GM19463 (cell line): ENCODE results near the gene WDFY2.

Source experiments
- ATAC-seq: cut with Tn5 transposase; IDR thresholded peaks from one replicate; pipeline ENCODE4 v1.9.1; 2021; ENCODE audit warnings: mild to moderate bottlenecking, moderate library complexity; ENCODE audit not compliant: unreplicated experiment

Gene WDFY2

DNA sequence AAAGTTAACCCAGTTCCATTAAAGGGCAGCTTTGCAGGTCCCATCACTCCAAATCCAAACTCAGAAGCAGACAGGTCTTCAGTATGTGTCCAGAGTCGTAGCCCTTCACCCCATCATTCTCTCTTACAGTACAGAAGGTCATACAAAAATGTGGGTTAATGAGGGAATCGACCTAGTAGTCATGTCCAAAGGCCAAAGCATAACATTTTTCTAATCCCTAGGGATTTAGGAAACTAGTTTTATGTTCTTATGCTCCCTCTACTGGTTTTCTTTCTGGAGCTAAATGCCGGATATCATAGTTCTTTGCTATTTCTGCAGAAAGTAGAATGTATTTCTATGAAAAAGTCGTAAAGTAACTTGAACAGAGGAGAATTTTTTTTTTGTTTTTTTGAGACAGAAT is 147.5 kb downstream of the WDFY2 start:
- ATAC-seq = no peak

DNA sequence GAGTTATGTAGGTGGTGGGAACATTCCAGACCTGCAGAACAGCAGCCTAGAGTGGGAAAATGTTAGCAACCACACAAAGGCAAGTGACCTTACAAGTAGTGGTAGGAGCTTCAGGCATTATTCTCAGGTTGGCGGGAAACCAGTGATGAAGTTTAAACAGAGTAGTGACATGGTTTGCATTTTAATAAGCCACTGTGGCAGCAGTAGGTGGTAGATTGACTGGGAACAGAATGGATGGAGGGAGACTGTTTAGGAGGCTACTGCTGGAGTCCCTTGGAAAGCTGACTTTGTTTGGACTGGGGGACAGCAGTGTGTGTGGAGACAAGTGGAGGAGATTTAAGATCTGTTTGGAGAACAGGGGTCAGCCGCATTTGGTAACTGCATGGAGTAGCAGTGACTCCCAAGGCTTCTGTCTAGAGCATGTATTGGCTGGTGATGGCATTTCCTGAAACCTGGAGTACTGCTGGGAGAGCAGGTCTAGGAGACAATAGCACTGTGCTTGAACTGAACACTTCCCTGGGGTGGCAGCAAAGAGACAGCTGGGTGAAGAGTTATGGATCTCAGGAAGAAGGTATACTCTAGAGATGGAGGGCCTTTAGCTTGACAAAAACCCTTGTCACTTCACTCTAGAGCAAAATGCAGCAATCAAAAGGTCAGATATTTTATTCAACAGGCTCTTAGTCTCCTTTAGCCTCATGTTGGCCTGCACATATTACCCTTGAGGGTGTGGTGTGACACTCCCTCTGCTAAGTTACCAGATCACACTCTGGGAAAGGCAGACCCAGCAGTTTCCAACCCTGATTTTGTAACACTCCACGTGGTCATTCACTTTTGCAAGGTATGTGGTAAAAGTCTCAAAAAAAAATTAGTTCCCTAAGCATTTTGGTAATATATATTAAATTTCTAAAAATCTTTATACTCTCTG is 149.4 kb downstream of the WDFY2 start:
- ATAC-seq = no peak

- ATAC-seq = no peak
These were observed 150.5 kb downstream of the WDFY2 start for GRCh38 chr13:51734786-51735185.

GRCh38 chr13:51737609-51738008 is 153.3 kb downstream of the WDFY2 start:
- no peak for ATAC-seq

DNA sequence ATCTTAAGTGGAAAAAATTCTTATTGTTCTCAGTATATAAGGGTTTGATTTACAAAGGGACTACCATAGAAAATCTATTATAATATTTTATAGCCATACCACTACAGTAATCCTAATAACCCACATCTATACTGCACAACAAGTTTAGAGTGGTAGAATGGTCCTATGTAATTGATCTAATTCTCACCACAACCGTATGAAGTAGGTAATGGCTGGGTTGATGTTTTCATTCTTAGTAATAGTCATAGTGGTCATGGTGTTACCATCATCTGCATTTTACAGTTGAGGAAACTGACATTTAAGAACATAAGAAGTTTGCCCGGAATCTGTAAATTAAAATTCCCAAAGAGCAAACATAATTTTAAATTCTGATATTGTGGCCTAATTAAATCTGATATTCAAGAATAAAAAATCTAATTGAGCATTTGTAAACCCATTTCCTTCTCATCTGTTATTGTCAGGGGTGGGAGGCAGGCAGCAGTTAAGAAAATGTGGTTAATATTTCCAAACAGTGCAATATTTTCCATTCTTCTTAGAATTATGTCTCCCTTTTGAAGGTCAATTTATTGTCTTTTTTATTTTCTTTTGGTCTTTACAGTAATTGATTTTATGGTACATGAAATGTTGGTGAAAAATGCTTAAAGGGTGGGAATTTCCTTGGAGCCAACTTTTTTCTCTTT is 154.1 kb downstream of the WDFY2 start:
- ATAC-seq = no peak

DNA sequence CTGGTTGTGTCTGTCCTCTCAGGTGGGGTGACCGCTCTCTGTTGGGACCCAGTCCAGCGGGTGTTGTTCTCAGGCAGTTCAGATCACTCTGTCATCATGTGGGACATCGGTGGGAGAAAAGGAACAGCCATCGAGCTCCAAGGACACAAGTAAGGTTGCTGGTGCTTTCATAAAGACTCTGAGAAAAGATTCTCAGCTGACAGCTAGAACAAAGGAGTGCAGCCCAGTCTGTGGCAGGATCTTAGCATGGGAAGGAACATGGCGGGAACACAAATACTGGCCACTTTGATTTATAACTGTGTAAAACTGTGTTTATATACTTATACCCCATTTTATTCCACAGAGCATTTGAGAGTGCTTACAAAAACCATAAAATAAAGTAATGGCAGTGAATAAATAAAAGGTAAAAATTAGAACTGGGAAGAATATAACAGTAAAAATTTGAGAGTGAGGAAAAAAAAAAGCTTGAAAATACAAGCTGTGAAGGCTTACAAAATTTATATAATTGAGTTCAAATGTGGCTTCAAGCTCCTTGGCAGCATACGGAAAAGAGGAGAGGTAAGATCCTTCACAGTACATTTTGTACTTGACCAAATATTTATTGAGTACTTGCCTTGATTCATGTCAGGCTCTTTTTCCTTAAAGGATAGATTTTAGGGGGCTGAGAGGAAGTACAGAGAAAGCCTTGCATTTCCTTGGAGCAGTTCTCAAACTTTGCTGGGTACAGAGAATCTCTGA is 154.9 kb downstream of the WDFY2 start:
- ATAC-seq = no peak

- ATAC-seq = no peak
These were observed 156.4 kb downstream of the WDFY2 start for GRCh38 chr13:51740698-51741097.

DNA sequence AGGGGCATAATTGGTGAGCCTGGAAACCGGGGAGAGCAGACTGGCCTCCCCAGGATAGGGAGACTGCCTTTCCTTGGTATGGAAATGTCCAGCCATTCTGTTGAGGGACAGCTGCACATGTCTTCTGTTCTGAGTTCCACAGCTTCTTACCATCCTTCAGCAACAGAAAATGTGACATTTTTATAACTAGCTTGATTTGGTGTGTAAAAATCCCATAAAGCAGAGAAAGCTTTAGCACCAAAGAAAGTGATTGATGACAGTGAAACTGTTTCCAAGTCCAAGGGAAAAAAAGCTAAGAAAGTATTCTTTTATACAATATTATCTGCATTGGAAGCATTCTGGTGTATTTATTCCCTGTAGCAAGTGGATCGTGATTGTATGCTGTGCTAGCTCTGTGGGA is 157.8 kb downstream of the WDFY2 start:
- ATAC-seq = no peak

GRCh38 chr13:51742611-51743010 is 158.3 kb downstream of the WDFY2 start:
- no peak for ATAC-seq

DNA sequence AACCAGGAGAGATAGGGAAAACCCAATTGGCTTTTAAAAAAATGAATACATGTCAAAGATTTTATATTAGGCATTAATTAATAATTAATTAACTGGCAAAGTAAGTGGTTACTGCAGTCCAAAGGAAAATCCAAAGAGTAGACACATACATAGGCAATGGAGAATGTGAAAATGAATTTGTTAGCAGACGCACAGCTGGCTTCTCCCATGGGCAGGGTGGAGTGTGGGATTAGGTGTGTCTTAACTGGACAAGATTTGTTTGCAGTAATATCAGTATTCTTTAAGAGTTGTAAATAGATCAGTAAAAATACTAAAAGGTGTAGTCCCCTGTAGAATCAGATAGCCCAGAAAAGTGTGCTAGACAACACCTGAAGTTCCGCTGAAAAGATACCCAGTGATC is 161.0 kb downstream of the WDFY2 start:
- no peak for ATAC-seq

GRCh38 chr13:51746802-51747201 is 162.5 kb downstream of the WDFY2 start:
- ATAC-seq = no peak

DNA sequence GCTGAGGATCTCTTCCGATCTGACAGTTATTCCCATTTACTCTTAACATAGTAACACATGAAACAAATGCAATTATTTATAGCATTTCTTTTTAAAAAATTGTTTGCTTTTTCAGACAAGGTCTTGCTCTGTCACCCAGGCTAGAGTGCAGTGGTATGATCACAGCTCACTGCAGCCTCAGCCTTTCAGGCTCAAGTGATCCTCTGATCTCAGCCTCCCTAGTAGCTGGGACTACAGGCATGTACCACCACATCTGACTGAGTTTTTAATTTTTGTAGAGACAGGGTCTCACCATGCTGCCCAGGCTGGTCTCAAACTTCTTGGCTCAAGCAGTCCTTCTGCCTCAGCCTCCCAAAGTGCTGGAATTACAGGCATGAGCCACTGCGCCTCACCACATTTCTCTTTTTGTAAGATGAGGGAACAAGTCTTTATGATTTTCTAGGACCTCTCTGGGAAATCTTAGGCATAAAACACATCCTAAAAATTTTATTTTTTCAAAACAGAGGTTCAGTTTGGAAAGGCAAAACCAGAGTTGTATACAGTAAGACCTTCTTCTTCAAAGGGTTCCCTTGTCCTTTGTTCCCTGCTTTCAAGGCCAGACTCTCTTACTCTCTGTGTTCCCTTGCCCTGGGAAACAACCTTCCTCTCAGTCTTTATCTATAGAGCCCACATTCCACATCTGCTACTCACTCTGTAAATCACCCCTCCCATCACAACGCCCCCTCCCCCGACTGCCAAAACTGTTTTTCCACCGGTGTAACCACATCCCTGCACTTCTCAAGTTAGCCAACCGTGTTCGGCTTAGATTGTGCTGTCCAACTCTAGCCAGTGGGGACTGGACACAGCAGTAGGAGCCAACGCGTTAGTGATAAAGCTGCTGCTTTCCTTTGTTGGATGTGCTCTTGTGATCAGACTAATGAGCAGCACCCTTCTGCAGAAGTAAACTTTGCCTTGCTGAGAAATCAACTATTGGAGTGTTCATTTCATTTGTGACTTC is 163.5 kb downstream of the WDFY2 start:
- ATAC-seq = no peak

DNA sequence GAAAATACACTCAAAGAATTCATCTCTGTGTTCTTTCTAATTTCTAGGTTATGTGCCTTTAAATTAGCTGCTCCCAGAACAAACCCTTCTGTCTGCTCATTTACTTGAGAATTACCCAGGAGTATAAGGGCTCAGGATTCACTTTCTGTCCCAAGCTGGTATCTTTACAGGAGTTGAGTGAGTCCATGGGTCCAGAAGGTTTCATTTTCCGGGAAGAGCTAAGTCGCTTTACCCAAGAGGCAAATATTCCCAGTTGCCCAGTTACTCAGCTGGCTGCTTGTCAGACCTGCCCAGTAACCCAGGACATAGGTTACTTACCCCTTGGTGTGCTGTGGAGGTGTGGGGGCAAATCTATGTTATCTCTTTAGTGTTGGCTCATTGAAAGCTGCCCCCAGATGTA is 172.4 kb downstream of the WDFY2 start:
- no peak for ATAC-seq

- no peak for ATAC-seq
These were observed 174.4 kb downstream of the WDFY2 start for GRCh38 chr13:51758691-51759090.

DNA sequence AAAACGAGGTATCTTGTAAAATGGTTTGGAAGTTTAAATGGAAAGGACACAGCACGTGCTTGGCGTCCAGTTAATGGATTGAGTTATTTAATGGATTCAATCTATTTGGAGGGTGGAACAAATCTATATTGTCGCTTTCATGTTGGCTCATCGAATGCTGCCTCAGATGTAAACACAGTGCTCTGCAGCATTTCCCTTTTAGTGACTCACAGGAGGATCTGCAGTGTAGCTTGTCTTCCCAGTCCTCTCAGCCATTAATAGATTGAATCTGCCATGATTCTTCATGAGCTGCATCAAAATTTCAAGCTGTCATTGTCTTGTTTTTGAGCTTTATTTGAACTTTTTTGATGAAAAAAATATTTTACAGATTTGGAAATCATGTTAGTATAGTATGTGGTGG is 175.0 kb downstream of the WDFY2 start:
- no peak for ATAC-seq

GRCh38 chr13:51760592-51760991 is 176.3 kb downstream of the WDFY2 start:
- no peak for ATAC-seq

DNA sequence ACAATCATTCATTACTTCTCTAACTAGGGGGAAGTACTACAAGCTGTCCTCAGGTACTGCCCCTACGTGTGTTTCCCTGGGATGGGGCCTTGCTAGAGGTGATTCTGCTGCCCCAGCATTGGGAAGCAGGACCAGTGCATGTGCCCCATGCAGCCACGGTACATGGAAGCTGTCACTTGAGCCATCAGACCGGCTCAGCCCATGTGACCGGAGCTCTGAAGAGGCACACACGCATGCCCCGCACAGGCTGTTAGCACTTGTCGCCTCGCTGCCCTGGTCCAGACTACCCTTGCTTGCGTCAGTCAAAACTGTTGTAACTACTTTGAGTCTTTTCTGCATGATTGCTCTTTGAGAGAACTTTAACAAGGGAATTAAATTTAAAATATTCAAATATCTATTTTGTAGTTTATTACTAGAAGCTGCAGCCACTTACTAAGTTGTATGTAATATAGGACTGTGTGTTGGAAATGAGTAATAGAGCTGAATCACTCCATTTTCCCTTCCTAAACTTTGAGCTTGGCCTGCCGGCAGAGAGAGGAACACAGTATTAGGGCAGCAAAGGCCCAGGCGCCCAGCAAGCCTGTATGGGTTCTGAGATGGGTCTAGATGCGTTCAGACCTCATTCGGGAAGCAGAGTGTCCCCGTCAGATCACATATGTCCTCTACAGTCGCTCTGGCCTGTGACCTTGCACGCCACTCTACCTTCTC is 177.5 kb downstream of the WDFY2 start:
- ATAC-seq = no peak

GRCh38 chr13:51763486-51763885 is 179.2 kb downstream of the WDFY2 start:
- no peak for ATAC-seq

DNA sequence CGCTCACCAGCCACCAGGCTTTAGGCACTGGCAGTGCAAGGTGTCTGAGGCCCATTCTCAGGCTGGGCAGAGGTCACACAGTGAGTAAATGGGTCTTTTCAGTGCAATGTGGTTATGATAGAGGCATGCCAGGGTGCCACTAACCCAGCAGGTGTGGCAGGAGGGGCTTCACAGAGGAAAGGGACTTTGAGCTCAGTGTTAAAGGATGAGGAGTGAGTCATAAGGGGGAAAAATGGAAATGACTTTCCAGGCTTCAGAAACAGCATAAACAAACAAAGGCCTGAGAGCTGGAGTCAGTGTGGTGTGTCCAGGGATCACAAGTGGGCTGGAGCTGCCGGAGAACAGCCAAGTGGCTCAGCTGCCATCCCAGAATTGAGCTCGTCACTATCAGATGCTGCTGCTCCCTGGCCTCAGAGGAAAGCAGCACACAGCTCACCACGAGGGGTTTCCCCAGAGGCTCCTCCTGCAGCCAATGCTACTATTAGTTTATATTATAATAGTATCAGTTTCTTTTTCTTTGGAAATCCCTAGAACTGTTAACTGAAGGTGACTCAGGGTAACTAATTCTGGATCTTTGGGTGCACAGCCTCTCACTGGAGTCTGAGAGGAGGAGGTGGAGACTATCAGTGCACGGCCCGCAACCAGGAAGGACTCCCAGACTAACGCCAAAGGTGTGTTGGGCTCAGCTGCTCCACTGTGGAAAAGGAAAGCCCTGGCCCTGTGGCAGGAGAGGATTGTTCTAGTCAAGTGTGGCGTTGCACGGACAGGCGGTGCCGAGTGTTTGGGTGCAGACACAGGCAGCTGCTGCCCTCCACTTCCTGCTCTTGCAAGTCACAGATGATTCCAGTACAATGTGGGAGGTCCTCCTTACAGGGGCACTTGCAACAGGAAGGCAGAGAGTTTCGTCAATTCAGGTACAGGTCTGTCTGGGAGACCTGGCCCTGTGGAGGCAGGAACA is 180.2 kb downstream of the WDFY2 start:
- ATAC-seq = peak; percentile 71
